IMR-90 (cell line): ENCODE results near the gene ST6GALNAC2. TPM values are rescaled to one million over a fixed set of nuclear protein-coding genes. Genes with fewer than 3 reads are reported as not detected.

ENCODE experiments used
- ATAC-seq: fragments of 200-7000 bp; cut with Tn5 transposase; 2 replicates; pipeline ENCODE4 v1.9.1; 2020; ENCODE audit warnings: low read depth, mild to moderate bottlenecking, moderate library complexity
- BruUV-seq: library from RNA; stranded (reverse); fragments of 400-500 nt; replicated peaks from 2 replicates; lab custom pipeline; 2021; lab: Mats Ljungman, UMichigan
- CTCF ChIA-PET: fragments of 300-600 bp; formaldehyde crosslinking; extraction: SDS; loops from one replicate; lab custom pipeline; 2021; ENCODE audit warnings: antibody characterized with exemption; lab: Yijun Ruan, JAX
- POLR2A ChIA-PET: fragments of 300-600 bp; sonication (Branson Sonifier 250); formaldehyde crosslinking; loops from one replicate; lab custom pipeline; 2022; ENCODE audit warnings: antibody characterized with exemption; ENCODE audit not compliant: unreplicated experiment; lab: Charles Lee
- DNase-seq: peaks from one replicate; pipeline ENCODE4 v3.0.0; 2013
- H2AFZ ChIP-seq: replicated peaks from 2 replicates; pipeline ENCODE3; 2013; ENCODE audit warnings: low read length, mild to moderate bottlenecking; ENCODE audit not compliant: poor library complexity
- H2AK5ac ChIP-seq: 2 replicates; pipeline ENCODE4 v1.6.1; 2013; ENCODE audit warnings: low read depth, low read length, inconsistent platforms
- H2AK9ac ChIP-seq: replicated peaks from 2 replicates; pipeline ENCODE3; 2013; ENCODE audit warnings: mild to moderate bottlenecking, low read depth, low read length, moderate library complexity; ENCODE audit not compliant: poor library complexity
- H2BK120ac ChIP-seq: 2 replicates; pipeline ENCODE4 v1.6.1; 2013; ENCODE audit warnings: low read depth, low read length, inconsistent platforms
- H2BK15ac ChIP-seq: 3 replicates; pipeline ENCODE4 v1.6.1; 2013; ENCODE audit warnings: low read depth, low read length, inconsistent platforms
- H2BK20ac ChIP-seq: 2 replicates; pipeline ENCODE4 v1.6.1; 2013; ENCODE audit warnings: low read depth, mild to moderate bottlenecking, inconsistent platforms, low read length, moderate library complexity
- H2BK5ac ChIP-seq: 2 replicates; pipeline ENCODE4 v1.6.1; 2013; ENCODE audit warnings: mild to moderate bottlenecking, low read depth, low read length, inconsistent platforms; ENCODE audit not compliant: poor library complexity, severe bottlenecking
- H3K14ac ChIP-seq: replicated peaks from 2 replicates; pipeline ENCODE4 v1.6.1; 2013; ENCODE audit warnings: low read depth, low read length, inconsistent platforms
- H3K18ac ChIP-seq: 2 replicates; pipeline ENCODE4 v1.6.1; 2013; ENCODE audit warnings: low read depth, low read length, control low read depth
- H3K23ac ChIP-seq: 2 replicates; pipeline ENCODE4 v1.6.1; 2013; ENCODE audit warnings: low read depth, low read length, inconsistent platforms
- H3K27ac ChIP-seq: 2 replicates; pipeline ENCODE4 v1.5.1; 2013; ENCODE audit warnings: mild to moderate bottlenecking, control low read depth, low read length; ENCODE audit not compliant: insufficient read depth
- H3K27me3 ChIP-seq: 2 replicates; pipeline ENCODE4 v1.6.1; 2013; ENCODE audit warnings: low read length; ENCODE audit not compliant: control insufficient read depth, insufficient read depth
- H3K36me3 ChIP-seq: 2 replicates; pipeline ENCODE4 v1.6.1; 2013; ENCODE audit warnings: low read length, mixed read lengths; ENCODE audit not compliant: control insufficient read depth, insufficient read depth
- H3K4ac ChIP-seq: 2 replicates; pipeline ENCODE4 v1.6.1; 2013; ENCODE audit warnings: low read depth, low read length, inconsistent platforms
- H3K4me1 ChIP-seq: 2 replicates; pipeline ENCODE4 v1.6.1; 2013; ENCODE audit warnings: low read length, mixed read lengths; ENCODE audit not compliant: control insufficient read depth, insufficient read depth
- H3K4me2 ChIP-seq: 2 replicates; pipeline ENCODE4 v1.6.1; 2013; ENCODE audit warnings: low read depth, mild to moderate bottlenecking, control low read depth, low read length, moderate library complexity
- H3K4me3 ChIP-seq: 2 replicates; pipeline ENCODE4 v1.5.1; 2013; ENCODE audit warnings: low read depth, mild to moderate bottlenecking, control low read depth, low read length, moderate library complexity; ENCODE audit not compliant: insufficient read depth
- H3K56ac ChIP-seq: 2 replicates; pipeline ENCODE4 v1.6.1; 2013; ENCODE audit warnings: low read length, inconsistent platforms; ENCODE audit not compliant: insufficient read depth; ENCODE audit errors: extremely low read depth
- H3K79me1 ChIP-seq, 2 experiments: 2 replicates each; pipeline ENCODE4 v1.6.1; 2013; ENCODE audit warnings: low read length in 2 of 2, inconsistent platforms in 1 of 2, low read depth in 1 of 2
- H3K9ac ChIP-seq: 2 replicates; pipeline ENCODE4 v1.6.1; 2013; ENCODE audit warnings: low read depth, low read length, control low read depth
- H3K9me1 ChIP-seq: 2 replicates; pipeline ENCODE4 v1.6.1; 2013; ENCODE audit warnings: low read length, inconsistent platforms; ENCODE audit not compliant: insufficient read depth
- H3K9me3 ChIP-seq: 2 replicates; pipeline ENCODE4 v1.6.1; 2013; ENCODE audit warnings: low read length; ENCODE audit not compliant: control insufficient read depth, insufficient read depth
- H4K20me1 ChIP-seq: 2 replicates; pipeline ENCODE4 v1.6.1; 2013; ENCODE audit warnings: low read length, inconsistent platforms; ENCODE audit not compliant: insufficient read depth
- H4K5ac ChIP-seq: 2 replicates; pipeline ENCODE4 v1.6.1; 2013; ENCODE audit warnings: mild to moderate bottlenecking, low read depth, low read length, control low read depth
- H4K8ac ChIP-seq, 2 experiments: 2 replicates each; pipeline ENCODE4 v1.6.1; 2013; ENCODE audit warnings: low read depth in 2 of 2, low read length in 2 of 2, control low read depth in 1 of 2, inconsistent platforms in 1 of 2
- H4K91ac ChIP-seq: 2 replicates; pipeline ENCODE4 v1.6.1; 2013; ENCODE audit warnings: low read depth, low read length, inconsistent platforms; ENCODE audit not compliant: insufficient read depth
- CEBPB ChIP-seq: IDR thresholded peaks from 2 replicates; pipeline ENCODE4 v1.6.1; 2012; ENCODE audit warnings: low read depth, low read length, improper control_type of control experiment
- FOS ChIP-seq: fragments of 150-350 bp; IDR thresholded peaks from 2 replicates; pipeline ENCODE4 v1.6.1; 2016; ENCODE audit warnings: low read depth, low read length
- MAZ ChIP-seq: IDR thresholded peaks from 2 replicates; pipeline ENCODE4 v1.6.1; 2012; ENCODE audit warnings: low read depth, mild to moderate bottlenecking, low read length, improper control_type of control experiment, moderate library complexity, borderline replicate concordance
- MXI1 ChIP-seq: IDR thresholded peaks from 2 replicates; pipeline ENCODE4 v1.6.1; 2012; ENCODE audit warnings: low read depth, mild to moderate bottlenecking, low read length, moderate library complexity, borderline replicate concordance
- WGBS, 2 experiments: methylation state at CpG; one replicate each; pipeline versions ENCODE4 v1.1.5 to v1.1.7; 2013; ENCODE audit warnings: missing lambda C conversion rate in 2 of 2; ENCODE audit not compliant: insufficient read length in 1 of 2; ENCODE audit errors: extremely low coverage in 2 of 2; 5-methylcytosine and 5-hydroxymethylcytosine counted together
- dilution Hi-C: fragments of 300-500 bp; cut with HindIII; formaldehyde crosslinking; loops from one replicate; pipeline ENCODE4 v1.14.3; 2018; ENCODE audit warnings: low sequenced_read_pairs; ENCODE audit not compliant: unreplicated experiment
- in situ Hi-C: fragments of 300-500 bp; cut with MboI; formaldehyde crosslinking; loops from 3 replicates; pipeline ENCODE4 v1.14.3; 2019; ENCODE audit warnings: low sequenced_read_pairs, inconsistent platforms, mixed read lengths
- intact Hi-C: fragments of 100-400 bp; cut with micrococcal nuclease; formaldehyde crosslinking; loops from 2 replicates; pipeline ENCODE4 v1.10.0; 2022
- polyA plus RNA-seq, 3 experiments: library from polyadenylated mRNA; depleted of rRNA; stranded (reverse); fragments of >200 nt; gene quantifications; 2 replicates each; pipeline ENCODE4 v1.2.3, GENCODE V29; 2012; ENCODE audit warnings: low replicate concordance in 1 of 3
- total RNA-seq: library from RNA; depleted of rRNA; stranded (reverse); fragments of >200 nt; gene quantifications from 2 replicates; pipeline ENCODE4 v1.2.3, GENCODE V29; 2012

ST6GALNAC2 gene
- total and polyA plus RNA-seq, 2 of the 4 experiments (the other 2 are of a cell fraction) = 0.10 TPM; not detected in 1

GRCh38 chr17:76582660-76583059, 3.0 kb downstream of the ST6GALNAC2 start:
- Histone ChIP-seq H2AFZ (no peak overlapping the region), H2BK120ac (no peak overlapping the region), H3K36me3 (no peaks in the 10 kb centered on the region), H3K23ac (no peak overlapping the region), H3K79me1 (no peaks in the 10 kb centered on the region), H3K56ac (no peak overlapping the region), H3K9me1 (no peaks in the 10 kb centered on the region), H4K20me1 (no peaks in the 10 kb centered on the region), H3K14ac (no peak overlapping the region), H2BK15ac (no peak overlapping the region), H4K8ac (no peak overlapping the region), H3K4me3 (no peak overlapping the region), H2AK5ac (no peak overlapping the region), H2AK9ac (no peak overlapping the region), H3K4me1 (peaks cover 2% of the 10 kb centered on the region; the same call in 1 of the 2 replicates), H4K5ac (no peak overlapping the region), H4K91ac (no peak overlapping the region), H3K18ac (no peak overlapping the region), H2BK20ac (no peak overlapping the region), H3K9ac (no peak overlapping the region), H2BK5ac (no peak overlapping the region), H3K27ac (no peak overlapping the region), H3K9me3 (no peaks in the 10 kb centered on the region), H3K4ac (no peak overlapping the region), H3K4me2 (no peak overlapping the region), H3K27me3 (peaks cover 26% of the 10 kb centered on the region)
- WGBS, 2 experiments = no CpG with 5 or more reads among the region's 3 CpGs
- dilution Hi-C loops = no loop called here
- intact Hi-C loops = no loop called here
- ChIA-PET CTCF (no interaction called here), POLR2A (interaction anchor here (0.6 kb wide), 1 partner anchor 34 kb away, joined by 19 read pairs; no protein-coding TSS in a partner anchor)
- TF ChIP-seq MXI1 (no peak), MAZ (no peak), FOS (no peak), CEBPB (no peak)
- DNase-seq = no peak
- in situ Hi-C loops = no loop called here
- ATAC-seq = no peak
- no TSS peak for BruUV-seq
